Right ventricle myocardium superior (tissue), 1 donor: Measurements from ENCODE around the gene PCSK4. TPM values are rescaled to one million over a fixed set of nuclear protein-coding genes. Genes with fewer than 3 reads are reported as not detected.
"Not testable (repeated sequence)": the region's sequence is repeated elsewhere in the genome, so short reads cannot be mapped to it uniquely, and the experiment has no call there.

ENCODE experiments used
- ATAC-seq: fragments of 200-7000 bp; cut with Tn5 transposase; one replicate; pipeline ENCODE4 v1.9.1; 2020; ENCODE audit warnings: mild to moderate bottlenecking; ENCODE audit not compliant: poor library complexity
- DNase-seq: peaks from one replicate; pipeline ENCODE4 v3.0.0-alpha.2; 2020
- intact Hi-C: fragments of 100-400 bp; cut with DNase I; formaldehyde crosslinking; loops from one replicate; pipeline ENCODE4 v1.11.2; 2022
- long read RNA-seq: library from polyadenylated mRNA; unstranded; transcript quantifications from one replicate; pipeline ENCODE4 v2.0.0, GENCODE V29; 2021
- total RNA-seq: library from RNA; stranded (reverse); fragmentation: NEBNext Ultra II Directional; extraction: Animal tissue kit (Norgen Biotek cat#: 25700); gene quantifications from one replicate; pipeline ENCODE4 v1.2.1, GENCODE V29; 2021
- donor health status: DM: no; HTN: yes; CAD: no; lungs with severe emphysema.

The PCSK4 gene
- 1.4 TPM for total RNA-seq
- long read RNA-seq, partial matches to known transcripts, result 0 of 2 reads
- long read RNA-seq, other reads (novel, unspliced or antisense), result 0 of 2 reads

- intact Hi-C loops, result no loop called here
- DNase-seq (peak; percentile 99), ATAC-seq (peak; percentile 94)
Observed at GRCh38 chr19:1490311-1491113, at the start of gene PCSK4. PCSK4 (minus strand) TSS chr19:1490350; CDS start chr19:1490346, 4 bp downstream.

GRCh38 chr19:1539749-1540148 is 49.6 kb upstream of the PCSK4 start:
- intact Hi-C loops, ATAC-seq, DNase-seq: not testable (repeated sequence)

DNA sequence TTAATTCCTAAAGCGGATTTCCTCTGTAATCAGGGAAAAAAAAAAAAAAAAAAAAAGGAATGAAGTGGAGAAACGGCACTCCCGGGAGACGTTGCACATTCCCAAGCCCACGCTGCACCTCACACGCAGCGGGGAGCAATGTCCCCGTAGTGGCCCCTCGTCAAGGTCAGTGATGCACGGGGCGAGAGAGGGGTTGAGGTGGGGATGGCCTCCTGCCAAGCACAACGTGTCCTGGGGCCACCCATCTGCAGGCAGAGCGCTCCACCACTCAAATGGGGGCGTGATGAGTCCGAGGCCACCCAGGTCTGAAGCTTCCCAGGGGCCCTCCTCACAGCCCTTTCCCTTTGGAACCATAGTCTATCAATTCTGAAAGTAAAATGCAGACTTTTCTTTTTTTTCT is 48.8 kb upstream of the PCSK4 start:
- ATAC-seq, result peak; percentile 15
- intact Hi-C loops, result no loop called here

DNA sequence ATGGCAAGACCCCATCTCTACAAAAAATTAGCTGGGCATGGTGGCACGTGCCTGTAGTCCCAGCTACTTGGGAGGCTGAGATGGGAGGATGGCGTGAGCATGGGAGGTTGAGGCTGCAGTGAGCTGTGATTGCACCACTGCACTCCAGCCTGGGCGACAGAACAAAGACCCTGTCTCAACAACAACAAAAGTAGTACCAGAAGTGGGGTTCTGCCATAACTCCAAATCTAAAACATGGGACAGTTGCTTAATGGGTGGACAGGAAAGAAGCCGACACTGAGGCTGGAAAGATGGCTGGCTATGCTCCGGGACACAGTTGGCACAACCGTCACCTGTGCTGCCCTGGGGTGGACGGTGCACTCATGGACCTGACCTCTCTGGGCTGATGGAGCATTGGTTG is 45.5 kb upstream of the PCSK4 start:
- intact Hi-C loops, DNase-seq, ATAC-seq: not testable (repeated sequence)

More for the DNA sequence above, 48.8 kb upstream of the PCSK4 start:
- no peak for DNase-seq

DNA sequence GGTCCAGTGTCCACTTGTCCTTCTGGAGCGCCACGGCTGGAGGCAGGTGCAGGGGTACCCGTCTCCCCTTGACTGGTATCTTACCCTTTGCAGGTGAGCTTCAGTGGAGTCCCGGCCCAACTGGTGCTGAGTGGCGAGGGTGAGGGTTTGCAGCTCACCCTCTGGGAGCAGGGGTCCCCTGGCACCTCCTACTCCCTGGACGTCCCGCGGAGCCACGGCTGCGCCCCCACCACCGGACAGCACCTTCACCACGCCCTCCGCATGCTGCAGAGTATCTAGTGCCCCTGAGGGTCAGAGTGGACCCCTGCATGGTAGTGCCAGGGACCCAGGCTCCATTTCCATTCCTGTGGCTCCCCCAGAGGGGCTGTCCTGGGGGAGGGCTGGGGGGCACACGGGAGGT is 44.8 kb upstream of the PCSK4 start:
- DNase-seq, result no peak
- intact Hi-C loops, result no loop called here
- no peak for ATAC-seq

DNA sequence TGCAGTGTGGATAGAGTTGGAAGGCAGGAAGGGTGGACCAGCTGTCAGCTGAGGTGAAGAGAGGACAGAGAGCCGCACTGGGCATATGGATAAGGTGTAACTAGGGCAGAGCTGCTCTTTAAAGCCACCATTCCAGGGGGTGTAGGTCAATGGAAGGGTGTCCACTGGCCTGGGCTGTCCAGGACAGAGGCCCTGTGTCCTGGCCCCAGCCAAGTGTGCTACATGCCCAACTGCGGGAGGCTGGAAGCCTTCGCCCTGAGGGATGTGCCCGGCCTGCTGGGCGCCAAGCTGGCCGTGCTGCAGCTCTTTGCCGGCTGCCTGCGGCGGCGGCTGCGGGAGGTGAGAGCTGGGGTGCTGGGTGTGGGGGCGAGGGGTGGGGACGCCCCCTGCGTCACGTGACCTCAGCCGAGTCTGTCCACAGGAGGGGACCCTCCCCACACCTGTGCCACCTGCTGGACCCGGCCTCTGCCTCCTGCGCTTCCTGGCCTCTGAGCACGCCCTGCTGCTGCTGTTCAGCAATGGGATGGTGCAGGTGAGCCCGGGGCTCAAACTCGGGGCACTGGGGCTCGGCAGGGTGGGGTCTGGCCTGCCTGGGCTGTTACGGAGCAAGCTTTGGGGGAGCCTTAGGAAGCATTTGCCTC is 43.5 kb upstream of the PCSK4 start:
- intact Hi-C loops, result no loop called here
- ATAC-seq, result no peak
- DNase-seq, result no peak

DNA sequence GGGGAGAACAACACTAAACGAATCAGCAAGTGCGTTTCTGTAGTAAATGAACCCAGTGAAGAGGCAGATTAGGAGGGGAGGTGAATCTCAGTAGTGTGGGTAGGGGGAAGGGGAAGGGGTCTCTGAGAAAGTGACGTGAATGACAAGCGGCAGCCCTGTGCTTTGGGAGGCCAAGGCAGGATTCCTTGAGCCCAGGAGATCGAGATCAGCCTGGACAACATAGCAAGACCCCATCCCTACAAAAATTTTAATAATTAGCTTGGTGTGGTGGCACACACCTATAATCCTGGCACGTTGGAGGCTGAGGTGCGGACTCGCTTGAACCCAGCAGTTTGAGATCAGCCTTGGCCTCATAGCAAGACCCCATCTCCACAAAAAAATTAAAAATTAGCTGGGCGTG is 41.9 kb upstream of the PCSK4 start:
- DNase-seq (no peak), ATAC-seq (no peak)
- intact Hi-C loops, result no loop called here

GRCh38 chr19:1531587-1531986 is 41.4 kb upstream of the PCSK4 start:
- no peak for ATAC-seq
- DNase-seq, result no peak
- intact Hi-C loops, result no loop called here

GRCh38 chr19:1530856-1531255 is 40.7 kb upstream of the PCSK4 start:
- DNase-seq, intact Hi-C loops, ATAC-seq: not testable (repeated sequence)

- no peak for ATAC-seq
- no peak for DNase-seq
- intact Hi-C loops, result no loop called here
Observed at GRCh38 chr19:1529430-1529816, 39.3 kb upstream of the PCSK4 start.

GRCh38 chr19:1528596-1529429 is 38.7 kb upstream of the PCSK4 start:
- intact Hi-C loops, result no loop called here
- DNase-seq, result no peak

DNA sequence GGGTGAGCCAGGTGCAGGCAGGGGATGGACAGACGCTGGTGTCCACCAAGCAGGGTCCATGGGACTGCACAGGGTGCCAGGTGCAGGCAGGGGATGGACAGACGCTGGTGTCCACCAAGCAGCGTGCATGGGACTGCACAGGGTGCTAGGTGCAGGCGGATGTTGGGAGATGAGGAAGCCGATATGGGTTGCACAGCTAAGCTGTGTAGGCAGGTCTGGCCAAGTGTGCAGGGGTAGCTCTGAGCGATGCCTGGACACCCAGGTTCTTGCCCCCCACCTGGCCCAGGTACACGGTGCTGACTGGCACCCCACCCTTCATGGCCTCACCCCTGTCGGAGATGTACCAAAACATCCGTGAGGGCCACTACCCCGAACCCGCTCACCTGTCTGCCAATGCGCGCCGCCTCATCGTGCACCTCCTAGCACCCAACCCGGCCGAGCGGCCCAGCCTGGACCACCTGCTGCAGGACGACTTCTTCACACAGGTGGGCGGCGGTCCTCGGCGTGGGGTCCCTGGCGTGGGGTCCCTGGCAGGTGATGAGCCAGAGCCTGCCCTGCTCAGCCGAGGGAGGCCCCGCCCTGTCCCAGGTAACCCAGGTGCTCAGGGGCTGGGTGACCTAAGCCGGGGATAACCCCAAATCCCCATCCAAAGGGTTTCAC is 37.6 kb upstream of the PCSK4 start:
- ATAC-seq (no peak), DNase-seq (no peak)
- intact Hi-C loops, result no loop called here

More at GRCh38 chr19:1528596-1529429, 38.7 kb upstream of the PCSK4 start:
- ATAC-seq, result no peak

- no peak for ATAC-seq
- no peak for DNase-seq
- intact Hi-C loops, result no loop called here
Observed at GRCh38 chr19:1526979-1527649, 37.0 kb upstream of the PCSK4 start.

GRCh38 chr19:1526066-1526778 is 36.1 kb upstream of the PCSK4 start:
- intact Hi-C loops, result no loop called here
- DNase-seq, result no peak

DNA sequence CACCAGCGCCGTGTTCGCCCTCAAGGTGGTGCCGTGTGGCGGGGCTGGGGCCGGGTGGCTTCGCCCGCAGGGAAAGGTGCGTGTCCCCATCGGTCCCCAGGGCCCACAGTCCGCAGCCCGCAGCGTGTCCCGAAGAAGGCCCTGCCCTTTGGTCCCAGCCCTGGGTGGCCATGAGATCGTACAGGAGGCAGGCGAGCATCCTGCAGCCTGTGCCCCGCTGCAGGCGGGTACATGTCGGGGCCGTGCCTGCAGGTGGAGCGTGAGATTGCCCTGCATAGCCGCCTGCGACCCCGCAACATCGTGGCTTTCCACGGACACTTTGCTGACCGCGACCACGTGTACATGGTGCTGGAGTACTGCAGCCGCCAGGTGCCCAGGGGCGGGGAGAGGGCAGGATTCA is 35.2 kb upstream of the PCSK4 start:
- no peak for ATAC-seq
- DNase-seq, result no peak
- intact Hi-C loops, result no loop called here

More at GRCh38 chr19:1526066-1526778, 36.1 kb upstream of the PCSK4 start:
- no peak for ATAC-seq

- DNase-seq (no peak), ATAC-seq (no peak)
- intact Hi-C loops, result no loop called here
Observed at GRCh38 chr19:1524972-1525325, 34.8 kb upstream of the PCSK4 start.

- DNase-seq (no peak), ATAC-seq (no peak)
- intact Hi-C loops, result no loop called here
Observed at GRCh38 chr19:1524287-1524971, 34.3 kb upstream of the PCSK4 start.
